SU-DHL-6 (cell line): ENCODE results near the gene MMP15.
"Not testable (repeated sequence)": the region's sequence is repeated elsewhere in the genome, so short reads cannot be mapped to it uniquely, and the experiment has no call there.

Source experiments
- H2AFZ ChIP-seq: fragments of 200-600 bp; sonication (generic); 2 replicates; pipeline ENCODE4 v1.6.1; 2014; ENCODE audit warnings: low read depth, mild to moderate bottlenecking, moderate library complexity, mixed read lengths, antibody characterized with exemption, low read length; ENCODE audit not compliant: severe bottlenecking
- H3F3A ChIP-seq: fragments of 200-600 bp; shearing (Covaris generic); 2 replicates; pipeline ENCODE4 v1.6.0; 2016; ENCODE audit warnings: antibody characterized with exemption, mild to moderate bottlenecking; ENCODE audit not compliant: insufficient read depth
- H3K27ac ChIP-seq: fragments of 200-600 bp; sonication (generic); 2 replicates; pipeline ENCODE4 v1.5.1; 2016; ENCODE audit warnings: low read depth, mild to moderate bottlenecking, low read length, moderate library complexity, mixed read lengths
- H3K27me3 ChIP-seq: fragments of 200-600 bp; sonication (generic), shearing (Covaris generic); 2 replicates; pipeline ENCODE4 v1.6.0; 2014; ENCODE audit warnings: mild to moderate bottlenecking, low read length
- H3K36me3 ChIP-seq: fragments of 200-600 bp; sonication (generic); 2 replicates; pipeline ENCODE4 v1.6.1; 2014; ENCODE audit warnings: mild to moderate bottlenecking, low read length, mixed read lengths
- H3K4me2 ChIP-seq: fragments of 300-600, 200-600 bp; shearing (Covaris generic), sonication (generic); 2 replicates; pipeline ENCODE4 v1.6.0; 2014; ENCODE audit warnings: low read length, low read depth, mild to moderate bottlenecking; ENCODE audit not compliant: poor library complexity, severe bottlenecking
- H3K4me3 ChIP-seq: fragments of 200-600 bp; sonication (generic); 2 replicates; pipeline ENCODE4 v1.5.1; 2014; ENCODE audit warnings: antibody characterized with exemption, low read length, mild to moderate bottlenecking, mixed read lengths; ENCODE audit not compliant: insufficient read depth, poor library complexity, severe bottlenecking
- H3K79me2 ChIP-seq: fragments of 200-600 bp; sonication (generic); 2 replicates; pipeline ENCODE4 v1.6.1; 2014; ENCODE audit warnings: mild to moderate bottlenecking, low read length, moderate library complexity; ENCODE audit not compliant: insufficient read depth
- H3K9ac ChIP-seq: fragments of 200-600 bp; sonication (generic); 2 replicates; pipeline ENCODE4 v1.7.0; 2014; ENCODE audit warnings: mild to moderate bottlenecking, low read length
- H3K9me2 ChIP-seq: fragments of 200-600 bp; sonication (generic); replicated peaks from 2 replicates; pipeline ENCODE4 v1.6.1; 2014; ENCODE audit warnings: low read length; ENCODE audit not compliant: insufficient read depth
- H3K9me3 ChIP-seq: fragments of 200-600 bp; sonication (generic); 2 replicates; pipeline ENCODE4 v1.6.1; 2014; ENCODE audit warnings: low read length, mixed read lengths; ENCODE audit not compliant: insufficient read depth
- H4K20me1 ChIP-seq: fragments of 200-600 bp; sonication (generic); 2 replicates; pipeline ENCODE4 v1.6.1; 2014; ENCODE audit warnings: low read depth, mild to moderate bottlenecking, antibody characterized with exemption, low read length, moderate library complexity, mixed read lengths
- EZH2phosphoT487 ChIP-seq: fragments of 200-600 bp; sonication (generic), shearing (Covaris generic); conservative IDR thresholded peaks from 2 replicates; pipeline ENCODE4 v1.6.1; 2018; ENCODE audit warnings: mild to moderate bottlenecking, antibody characterized with exemption, low read length, moderate library complexity, mixed read lengths
- TF ChIP-seq, protein P1 (sequence below): fragments of 200-600 bp; sonication (generic); IDR thresholded peaks from one replicate; pipeline ENCODE4 v1.5.1; 2017; ENCODE audit warnings: antibody characterized with exemption, mild to moderate bottlenecking, low read length, moderate library complexity; ENCODE audit not compliant: insufficient read depth, poor library complexity, severe bottlenecking

Gene MMP15

DNA sequence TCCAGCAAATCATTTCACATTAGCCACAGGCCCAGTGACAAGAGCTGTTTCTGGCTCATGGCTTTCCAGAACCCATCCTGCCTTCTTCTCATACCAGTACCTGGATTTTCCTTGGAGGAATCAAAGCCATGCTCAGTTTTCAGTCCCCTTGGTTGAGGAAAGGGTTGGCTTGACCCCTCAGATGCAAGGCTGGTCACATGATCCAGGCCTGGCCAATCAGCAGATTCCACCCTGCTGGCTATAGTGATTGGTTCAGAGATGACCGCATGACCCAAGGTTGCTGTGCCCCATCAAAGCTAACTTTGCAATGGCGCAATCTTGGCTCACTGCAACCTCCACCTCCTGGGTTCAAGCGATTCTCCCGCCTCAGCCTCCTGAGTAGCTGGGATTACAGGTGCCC, 45.0 kb downstream of the MMP15 start:
- Histone ChIP-seq H2AFZ (no peak overlapping the region), H3K4me3 (no peak overlapping the region), H3K27ac (no peak overlapping the region), H3K9me3 (peaks cover 12% of the 10 kb centered on the region; the same call in 1 of the 2 replicates), H3K9me2 (no peaks in the 10 kb centered on the region), H3K79me2 (no peaks in the 10 kb centered on the region), H4K20me1 (no peaks in the 10 kb centered on the region), H3K4me2 (no peak overlapping the region), H3F3A (no peaks in the 10 kb centered on the region), H3K36me3 (no peaks in the 10 kb centered on the region), H3K27me3 (no peaks in the 10 kb centered on the region), H3K9ac (no peak overlapping the region)
- TF ChIP-seq EZH2phosphoT487 = no peak
- TF ChIP-seq, protein P1, sequence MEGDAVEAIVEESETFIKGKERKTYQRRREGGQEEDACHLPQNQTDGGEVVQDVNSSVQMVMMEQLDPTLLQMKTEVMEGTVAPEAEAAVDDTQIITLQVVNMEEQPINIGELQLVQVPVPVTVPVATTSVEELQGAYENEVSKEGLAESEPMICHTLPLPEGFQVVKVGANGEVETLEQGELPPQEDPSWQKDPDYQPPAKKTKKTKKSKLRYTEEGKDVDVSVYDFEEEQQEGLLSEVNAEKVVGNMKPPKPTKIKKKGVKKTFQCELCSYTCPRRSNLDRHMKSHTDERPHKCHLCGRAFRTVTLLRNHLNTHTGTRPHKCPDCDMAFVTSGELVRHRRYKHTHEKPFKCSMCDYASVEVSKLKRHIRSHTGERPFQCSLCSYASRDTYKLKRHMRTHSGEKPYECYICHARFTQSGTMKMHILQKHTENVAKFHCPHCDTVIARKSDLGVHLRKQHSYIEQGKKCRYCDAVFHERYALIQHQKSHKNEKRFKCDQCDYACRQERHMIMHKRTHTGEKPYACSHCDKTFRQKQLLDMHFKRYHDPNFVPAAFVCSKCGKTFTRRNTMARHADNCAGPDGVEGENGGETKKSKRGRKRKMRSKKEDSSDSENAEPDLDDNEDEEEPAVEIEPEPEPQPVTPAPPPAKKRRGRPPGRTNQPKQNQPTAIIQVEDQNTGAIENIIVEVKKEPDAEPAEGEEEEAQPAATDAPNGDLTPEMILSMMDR = no peak

DNA sequence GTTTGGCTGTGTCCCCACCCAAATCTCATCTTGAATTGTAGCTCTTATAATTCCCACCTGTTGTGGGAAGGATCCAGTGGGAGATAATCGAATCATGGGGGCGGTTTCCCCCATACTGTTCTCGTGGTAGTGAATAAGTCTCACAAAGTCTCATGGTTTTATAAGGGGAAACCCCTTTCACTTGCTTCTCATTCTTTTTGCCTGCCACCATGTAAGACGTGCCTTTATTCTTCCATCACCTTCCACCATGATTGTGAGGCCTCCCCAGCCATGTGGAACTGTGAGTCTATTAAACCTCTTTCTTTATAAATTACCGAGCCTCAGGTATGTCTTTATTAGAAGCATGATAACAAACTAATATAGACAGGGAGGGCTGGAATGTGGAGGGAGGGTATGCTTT, 46.6 kb downstream of the MMP15 start:
- H3K9me3 ChIP-seq = peaks cover 12% of the 10 kb centered on the region; the same call in 1 of the 2 replicates
- H3K27ac ChIP-seq, H3K4me2 ChIP-seq, H3K9ac ChIP-seq, H3K36me3 ChIP-seq, H3K4me3 ChIP-seq, H4K20me1 ChIP-seq, H3K79me2 ChIP-seq, H3F3A ChIP-seq, H3K27me3 ChIP-seq, H3K9me2 ChIP-seq, H2AFZ ChIP-seq: not testable (repeated sequence)

DNA sequence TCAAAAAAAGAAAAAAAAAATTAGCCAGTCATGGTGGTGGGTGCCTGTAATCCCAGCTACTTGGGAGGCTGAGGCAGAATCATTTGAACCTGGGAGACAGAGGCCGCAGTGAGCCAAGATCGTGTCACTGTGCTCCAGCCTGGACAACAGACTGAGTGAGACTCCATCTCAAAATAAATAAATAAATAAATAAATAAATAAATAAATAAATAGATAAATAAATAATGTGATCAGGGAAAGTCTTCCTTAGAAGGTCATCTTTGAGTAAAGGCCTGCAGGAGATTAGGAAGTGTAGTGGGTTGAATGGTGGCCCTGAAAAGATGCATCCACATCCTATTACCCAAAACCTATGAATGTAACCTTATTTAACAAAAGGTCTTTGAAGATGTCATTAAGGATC, 47.5 kb downstream of the MMP15 start:
- H3K79me2 ChIP-seq, H3K4me3 ChIP-seq, H3K9ac ChIP-seq, H3K4me2 ChIP-seq, H2AFZ ChIP-seq, H3F3A ChIP-seq, H3K9me2 ChIP-seq, H3K27me3 ChIP-seq, H3K27ac ChIP-seq, H4K20me1 ChIP-seq, H3K36me3 ChIP-seq: not testable (repeated sequence)
- H3K9me3 ChIP-seq = peaks cover 12% of the 10 kb centered on the region; the same call in 1 of the 2 replicates

DNA sequence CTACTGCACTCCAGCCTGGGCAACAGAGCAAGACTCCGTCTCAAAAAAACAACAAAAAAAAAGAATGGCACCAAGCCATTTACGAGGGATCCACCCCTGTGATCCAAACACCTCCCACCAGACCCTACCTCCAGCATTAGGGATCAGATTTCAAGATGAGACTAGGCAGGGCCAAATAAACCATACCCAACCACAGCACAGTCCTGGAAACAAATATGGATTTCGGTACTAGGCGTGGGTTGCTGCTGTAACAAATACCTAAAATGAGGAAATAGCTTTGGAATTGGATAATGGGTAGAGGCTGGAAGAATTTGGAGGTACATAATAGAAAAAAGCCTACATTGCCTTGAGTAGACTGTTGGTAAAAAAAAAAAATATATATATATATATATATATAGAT, 49.1 kb downstream of the MMP15 start:
- Histone ChIP-seq H3K4me2 (no peak overlapping the region), H3K9me2 (no peaks in the 10 kb centered on the region), H3K4me3 (no peak overlapping the region), H3K36me3 (no peaks in the 10 kb centered on the region), H3K9me3 (peaks cover 12% of the 10 kb centered on the region; the same call in 1 of the 2 replicates), H2AFZ (no peak overlapping the region), H3K27ac (no peak overlapping the region), H3K9ac (no peak overlapping the region), H3K27me3 (no peaks in the 10 kb centered on the region), H4K20me1 (no peaks in the 10 kb centered on the region), H3F3A (no peaks in the 10 kb centered on the region), H3K79me2 (no peaks in the 10 kb centered on the region)
- TF ChIP-seq, protein P1 = no peak
- TF ChIP-seq EZH2phosphoT487 = no peak
